NCI-H1417 treated with DMSO at 0.1 percent for 48 hours (cell line): Measurements from ENCODE around the gene KPNA4.
A peak's percentile ranks its signal among the peaks of the same experiment; 100 is the strongest.
"Not testable (repeated sequence)": the region's sequence is repeated elsewhere in the genome, so short reads cannot be mapped to it uniquely, and the experiment has no call there.

Experiments used
- DNase-seq: peaks from one replicate; lab custom pipeline; 2025; lab: John Stamatoyannopoulos, UW

KPNA4 gene

GRCh38 chr3:160486459-160486869 lies 78.9 kb downstream of the KPNA4 start:
- DNase-seq = no peak

- no peak for DNase-seq
Measured at GRCh38 chr3:160482796-160483195, 82.6 kb downstream of the KPNA4 start.

GRCh38 chr3:160481856-160482255 lies 83.5 kb downstream of the KPNA4 start:
- no peak for DNase-seq

GRCh38 chr3:160480931-160481330 lies 84.4 kb downstream of the KPNA4 start:
- no peak for DNase-seq

- DNase-seq = no peak
Measured at GRCh38 chr3:160479376-160479775, 86.0 kb downstream of the KPNA4 start.

- DNase-seq = no peak
Measured at GRCh38 chr3:160478338-160478737, 87.0 kb downstream of the KPNA4 start.

GRCh38 chr3:160477750-160478149 lies 87.6 kb downstream of the KPNA4 start:
- DNase-seq = no peak

- no peak for DNase-seq
Measured at GRCh38 chr3:160475884-160476283, 89.5 kb downstream of the KPNA4 start.

GRCh38 chr3:160475153-160475552 lies 90.2 kb downstream of the KPNA4 start:
- no peak for DNase-seq

GRCh38 chr3:160474416-160474838 lies 90.9 kb downstream of the KPNA4 start:
- DNase-seq = no peak

GRCh38 chr3:160473978-160474377 lies 91.4 kb downstream of the KPNA4 start:
- DNase-seq = no peak

- DNase-seq = no peak
Measured at GRCh38 chr3:160473221-160473620, 92.2 kb downstream of the KPNA4 start.

GRCh38 chr3:160472344-160472743 lies 93.0 kb downstream of the KPNA4 start:
- DNase-seq = no peak

- no peak for DNase-seq
Measured at GRCh38 chr3:160471892-160472291, 93.5 kb downstream of the KPNA4 start.

GRCh38 chr3:160470181-160470580 lies 95.2 kb downstream of the KPNA4 start:
- no peak for DNase-seq

- no peak for DNase-seq
Measured at GRCh38 chr3:160464971-160465370, 100.4 kb downstream of the KPNA4 start.

- no peak for DNase-seq
Measured at GRCh38 chr3:160464321-160464720, 101.0 kb downstream of the KPNA4 start.

- no peak for DNase-seq
Measured at GRCh38 chr3:160460033-160460432, 105.3 kb downstream of the KPNA4 start.

GRCh38 chr3:160459450-160459970 lies 105.9 kb downstream of the KPNA4 start:
- no peak for DNase-seq

GRCh38 chr3:160458151-160458550 lies 107.2 kb downstream of the KPNA4 start:
- DNase-seq = no peak

GRCh38 chr3:160455846-160456245 lies 109.5 kb downstream of the KPNA4 start:
- no peak for DNase-seq

- DNase-seq = peak; percentile 70
Measured at GRCh38 chr3:160454995-160455394, 110.4 kb downstream of the KPNA4 start.

- DNase-seq = not testable (repeated sequence)
Measured at GRCh38 chr3:160452251-160452650, 113.1 kb downstream of the KPNA4 start.

GRCh38 chr3:160451602-160452001 lies 113.8 kb downstream of the KPNA4 start:
- DNase-seq = no peak

- DNase-seq = no peak
Measured at GRCh38 chr3:160450846-160451245, 114.5 kb downstream of the KPNA4 start.
